GM10248 (cell line): ENCODE measurements around the gene KCNIP3.

Experiments used
- CTCF ChIA-PET: fragments of 300-600 bp; sonication (Branson Sonifier 250); formaldehyde crosslinking; extraction: SDS; loops from one replicate; lab custom pipeline; 2021; ENCODE audit warnings: antibody characterized with exemption; lab: Yijun Ruan, JAX
- POLR2A ChIA-PET: fragments of 350-650 bp; sonication (Branson Sonifier 250); formaldehyde crosslinking; extraction: SDS; loops from one replicate; lab custom pipeline; 2020; ENCODE audit warnings: antibody characterized with exemption; lab: Yijun Ruan, JAX
- DNase-seq: peaks from one replicate; pipeline ENCODE4 v3.0.0; 2012; ENCODE audit errors: extremely low spot score
- TF ChIP-seq, protein P1 (sequence below): IDR thresholded peaks from 2 replicates; pipeline ENCODE4 v1.5.1; 2012; ENCODE audit warnings: mild to moderate bottlenecking, low read depth; ENCODE audit errors: extremely low read depth, missing control alignments, control extremely low read depth

KCNIP3 gene

DNA sequence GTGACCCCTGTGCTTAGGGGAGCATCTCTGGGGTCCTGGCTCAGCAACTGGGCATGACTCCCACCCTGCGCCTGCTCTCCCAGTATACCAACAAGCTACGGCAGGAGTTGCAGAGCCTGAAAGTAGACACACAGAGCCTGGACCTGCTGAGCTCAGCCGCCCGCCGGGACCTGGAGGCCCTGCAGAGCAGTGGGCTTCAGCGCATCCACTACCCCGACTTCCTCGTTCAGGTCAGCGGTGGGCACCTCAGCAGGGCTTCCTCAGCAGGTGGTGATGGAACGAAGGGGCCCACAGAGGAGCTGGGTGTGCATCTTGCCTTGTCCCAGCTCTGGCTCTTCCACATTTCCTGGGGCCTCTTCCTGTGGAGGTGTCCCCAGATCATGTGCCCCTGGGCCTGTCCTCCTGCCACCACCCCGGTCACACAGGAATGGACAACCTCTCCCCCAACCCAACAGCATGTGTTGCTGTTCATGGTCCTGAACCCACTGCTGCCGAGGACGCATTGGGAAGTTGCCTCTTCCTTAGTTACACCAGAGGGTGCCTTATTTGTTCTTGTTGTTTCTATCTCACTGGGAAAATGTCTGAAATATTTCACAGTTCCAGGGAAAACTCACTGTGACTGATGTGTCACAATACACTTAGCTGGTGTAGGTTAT is 12.1 kb upstream of the KCNIP3 start:
- POLR2A ChIA-PET = no interaction called here
- TF ChIP-seq, protein P1, sequence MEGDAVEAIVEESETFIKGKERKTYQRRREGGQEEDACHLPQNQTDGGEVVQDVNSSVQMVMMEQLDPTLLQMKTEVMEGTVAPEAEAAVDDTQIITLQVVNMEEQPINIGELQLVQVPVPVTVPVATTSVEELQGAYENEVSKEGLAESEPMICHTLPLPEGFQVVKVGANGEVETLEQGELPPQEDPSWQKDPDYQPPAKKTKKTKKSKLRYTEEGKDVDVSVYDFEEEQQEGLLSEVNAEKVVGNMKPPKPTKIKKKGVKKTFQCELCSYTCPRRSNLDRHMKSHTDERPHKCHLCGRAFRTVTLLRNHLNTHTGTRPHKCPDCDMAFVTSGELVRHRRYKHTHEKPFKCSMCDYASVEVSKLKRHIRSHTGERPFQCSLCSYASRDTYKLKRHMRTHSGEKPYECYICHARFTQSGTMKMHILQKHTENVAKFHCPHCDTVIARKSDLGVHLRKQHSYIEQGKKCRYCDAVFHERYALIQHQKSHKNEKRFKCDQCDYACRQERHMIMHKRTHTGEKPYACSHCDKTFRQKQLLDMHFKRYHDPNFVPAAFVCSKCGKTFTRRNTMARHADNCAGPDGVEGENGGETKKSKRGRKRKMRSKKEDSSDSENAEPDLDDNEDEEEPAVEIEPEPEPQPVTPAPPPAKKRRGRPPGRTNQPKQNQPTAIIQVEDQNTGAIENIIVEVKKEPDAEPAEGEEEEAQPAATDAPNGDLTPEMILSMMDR = no peak
- DNase-seq = no peak
- CTCF ChIA-PET = no interaction called here

DNA sequence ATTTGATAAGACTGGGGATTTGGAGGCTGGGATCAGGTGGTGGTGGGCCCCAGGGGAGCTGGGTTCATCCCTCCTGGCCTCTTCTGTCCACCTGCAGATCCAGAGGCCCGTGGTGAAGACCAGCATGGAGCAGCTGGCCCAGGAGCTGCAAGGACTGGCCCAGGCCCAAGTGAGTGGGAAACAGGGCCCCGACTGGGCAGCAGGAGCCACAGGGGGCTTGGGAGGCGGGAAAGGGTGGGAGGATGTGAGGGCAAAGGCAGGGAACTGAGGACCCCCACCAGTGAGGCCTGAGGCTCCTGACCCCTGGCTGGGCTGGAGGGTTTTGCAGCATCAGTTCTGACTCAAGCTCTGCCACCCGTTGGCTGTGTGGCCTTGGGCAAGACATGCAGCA is 11.6 kb upstream of the KCNIP3 start:
- ChIA-PET POLR2A (no interaction called here), CTCF (no interaction called here)
- no peak for DNase-seq
- TF ChIP-seq, protein P1 = no peak

DNA sequence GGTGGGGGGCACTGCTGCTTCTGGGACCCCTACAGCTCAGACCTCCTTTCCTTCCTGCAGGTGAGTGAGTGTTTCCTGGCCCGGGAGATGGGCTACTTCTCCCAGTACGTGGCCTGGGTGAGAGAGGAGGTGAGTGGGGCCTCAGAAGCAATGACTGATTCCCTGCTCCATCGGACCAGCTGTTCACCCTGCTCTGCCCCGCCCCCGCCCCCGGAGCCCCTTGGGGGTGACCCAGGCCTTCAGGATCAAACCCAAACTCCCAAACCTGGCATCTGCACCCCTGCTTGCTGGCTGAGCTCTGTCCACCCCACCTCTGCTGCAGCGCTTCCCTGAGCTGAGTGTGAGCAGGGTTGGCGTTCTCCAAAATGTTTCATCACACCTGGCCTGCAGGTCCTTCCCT is 9.8 kb upstream of the KCNIP3 start:
- no peak for DNase-seq
- TF ChIP-seq, protein P1 = no peak
- CTCF ChIA-PET = no interaction called here
- POLR2A ChIA-PET = no interaction called here

DNA sequence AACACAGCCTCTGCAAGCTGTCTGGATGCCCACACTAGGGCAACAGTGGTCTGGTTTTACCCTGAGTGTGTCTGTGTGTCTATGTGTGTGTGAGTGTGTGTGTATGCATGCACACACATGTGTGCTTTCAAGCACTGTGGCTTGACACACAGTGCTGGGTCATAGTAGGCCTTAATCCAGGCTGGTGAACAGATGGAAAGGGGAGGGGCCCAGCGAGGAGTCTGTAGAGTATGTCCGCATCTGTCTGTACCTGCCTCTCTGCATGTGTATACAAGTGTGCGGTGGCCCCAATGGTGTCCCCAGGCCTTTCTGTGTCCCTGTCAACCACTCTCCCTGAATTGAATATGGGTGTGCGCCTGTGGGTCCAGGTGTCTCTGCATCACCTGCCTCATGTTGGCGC is 9.3 kb upstream of the KCNIP3 start:
- no peak for DNase-seq
- ChIA-PET CTCF (no interaction called here), POLR2A (no interaction called here)
- TF ChIP-seq, protein P1 = no peak

DNA sequence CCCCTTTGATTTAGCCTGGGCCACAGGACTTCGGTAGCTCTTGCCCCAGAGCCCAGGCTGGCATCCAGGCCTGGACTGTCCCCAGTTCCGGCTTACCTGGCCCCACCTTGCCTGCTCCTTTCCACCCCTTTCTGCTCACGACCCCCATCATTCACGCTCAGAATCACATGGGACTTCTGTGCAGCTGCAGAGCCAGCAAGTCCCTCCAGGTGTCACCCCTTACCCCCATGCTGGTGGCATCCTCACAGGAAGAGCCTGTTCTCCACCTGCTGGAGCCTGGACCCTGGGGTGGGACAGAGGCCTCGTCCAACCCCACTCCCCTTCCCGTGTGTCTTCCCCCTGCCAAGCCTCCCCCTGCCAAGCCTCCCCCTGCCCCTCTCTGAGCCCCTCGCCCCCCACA is 7.9 kb upstream of the KCNIP3 start:
- TF ChIP-seq, protein P1 = no peak
- DNase-seq = no peak
- CTCF ChIA-PET = no interaction called here
- POLR2A ChIA-PET = no interaction called here

DNA sequence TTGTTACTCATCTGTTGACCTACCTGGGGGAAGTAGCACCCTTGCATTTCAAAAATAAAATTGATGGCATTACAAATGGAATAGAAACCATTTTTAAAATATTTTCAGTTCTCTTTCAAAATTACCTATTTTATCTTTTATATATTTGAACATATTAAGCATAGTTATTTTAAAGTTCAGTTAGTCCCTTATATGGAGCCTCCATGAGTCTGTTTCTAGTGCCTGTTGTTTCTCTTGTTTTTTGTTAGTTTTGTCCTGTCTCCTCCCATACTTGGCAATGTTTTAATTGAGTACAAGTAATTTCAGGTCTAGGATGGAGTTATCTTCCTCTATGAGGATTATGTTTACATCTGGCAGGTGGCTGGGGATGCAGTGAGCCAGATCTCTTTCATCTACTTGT is 5.9 kb upstream of the KCNIP3 start:
- DNase-seq = no peak
- CTCF ChIA-PET = no interaction called here
- POLR2A ChIA-PET = no interaction called here
- TF ChIP-seq, protein P1 = no peak
